Body of pancreas (tissue), 4 donors: ENCODE data around the gene HDDC3. TPM values are rescaled to one million over a fixed set of nuclear protein-coding genes. Genes with fewer than 3 reads are reported as not detected.

Source experiments
- ATAC-seq: fragments of 150-250 bp; one replicate; pipeline ENCODE4 v1.9.1; 2016
- DNase-seq, 4 donors: peaks; one replicate each; pipeline ENCODE4 v3.0.0-alpha.2; 2019
- H3K27ac ChIP-seq, 4 donors: fragments of 200-600 bp; sonication (generic); 1 replicate in 3 of 4; 2 replicates in 1 of 4; pipeline versions ENCODE4 v1.5.1 to v1.6.1; 2016 to 2019; ENCODE audit warnings: mild to moderate bottlenecking in 1 of 4, mixed read lengths in 1 of 4, moderate library complexity in 1 of 4
- H3K27me3 ChIP-seq, 2 donors: fragments of 200-600 bp; sonication (generic); one replicate each; pipeline ENCODE4 v1.6.0; 2016; ENCODE audit warnings: mild to moderate bottlenecking in 1 of 2
- H3K36me3 ChIP-seq, 2 donors: fragments of 200-600 bp; sonication (generic); replicated peaks in 1 of 2; 2 replicates each; pipeline ENCODE4 v1.5.1; 2016; ENCODE audit warnings: low read depth in 2 of 2; ENCODE audit not compliant: insufficient read depth in 1 of 2
- H3K4me1 ChIP-seq: fragments of 200-600 bp; sonication (generic); one replicate; pipeline ENCODE4 v1.6.0; 2016
- H3K4me3 ChIP-seq, 2 donors: fragments of 200-600 bp; sonication (generic); 1 replicate in 1 of 2; 2 replicates in 1 of 2; pipeline ENCODE4 v1.5.1; 2016 to 2019
- H3K9me3 ChIP-seq, 3 donors: fragments of 200-600 bp; sonication (generic); 1 replicate in 2 of 3; 2 replicates in 1 of 3; pipeline ENCODE4 v1.5.1; 2016
- POLR2A ChIP-seq, 3 donors: fragments of 450-650 bp; IDR thresholded peaks; one replicate each; pipeline ENCODE4 v1.6.1; 2016; ENCODE audit warnings: antibody characterized with exemption in 3 of 3, mild to moderate bottlenecking in 2 of 3
- WGBS, 2 donors: methylation state at CpG; one replicate each; pipeline ENCODE4 v1.1.5; 2017; 5-methylcytosine and 5-hydroxymethylcytosine counted together
- intact Hi-C: fragments of 100-400 bp; cut with DNase I; formaldehyde crosslinking; loops from one replicate; pipeline ENCODE4 v1.15.1; 2023
- total RNA-seq, 2 donors: library from RNA; depleted of rRNA; stranded (reverse); fragments of >200 nt; gene quantifications; one replicate each; pipeline ENCODE4 v1.1.0, GENCODE V29; 2016
- TF ChIP-seq, protein P1 (sequence below), 7 experiments: fragments of 450-650 bp in 4 of 7; fragments of 200-600 bp in 3 of 7; sonication (generic) in 3 of 7; IDR thresholded peaks; one replicate each; pipeline ENCODE4 v1.5.1; 2016 to 2019; ENCODE audit warnings: antibody characterized with exemption in 7 of 7

HDDC3 gene
- total RNA-seq, 2 donors from 2014 or later, result 13.8 to 14.5 TPM

DNA sequence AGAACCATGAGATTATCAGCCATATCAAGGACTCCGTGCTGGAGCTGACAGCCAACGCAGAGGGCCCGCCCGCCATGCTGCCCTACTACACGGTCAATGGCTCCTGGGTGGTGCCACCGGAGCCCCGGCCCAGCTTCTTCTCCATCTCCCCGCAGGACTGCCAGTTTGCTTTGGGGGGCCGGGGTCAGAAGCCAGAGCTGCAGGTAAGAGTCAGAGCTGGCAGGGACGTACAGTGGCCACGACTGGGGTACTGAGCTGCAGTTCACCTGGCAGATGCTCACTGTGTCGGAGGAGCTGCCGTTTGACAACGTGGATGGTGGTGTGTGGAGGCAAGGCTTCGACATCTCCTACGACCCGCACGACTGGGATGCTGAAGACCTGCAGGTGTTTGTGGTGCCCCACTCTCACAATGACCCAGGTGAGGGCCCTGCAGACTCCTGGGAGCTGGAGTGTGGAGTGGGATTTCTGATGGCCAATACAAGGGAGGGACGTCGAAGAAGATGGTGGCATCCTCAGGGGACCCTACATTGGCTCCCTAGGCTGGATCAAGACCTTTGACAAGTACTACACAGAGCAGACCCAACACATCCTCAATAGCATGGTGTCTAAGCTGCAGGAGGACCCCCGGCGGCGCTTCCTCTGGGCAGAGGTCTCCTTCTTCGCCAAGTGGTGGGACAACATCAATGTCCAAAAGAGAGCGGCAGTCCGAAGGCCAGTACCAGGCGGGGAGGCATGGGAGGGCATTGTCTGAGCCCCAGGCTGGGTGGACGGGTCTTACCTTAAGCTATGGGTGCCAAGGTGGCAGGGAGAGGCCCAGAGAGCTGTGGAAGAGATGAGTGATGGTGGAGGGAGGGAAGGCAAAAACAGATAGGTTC lies 26.8 kb downstream of the HDDC3 start:
- Histone ChIP-seq H3K27me3 (no peaks in the 10 kb centered on the region), H3K4me3 (no peak overlapping the region), H3K4me1 (peaks cover 57% of the 10 kb centered on the region), H3K27ac (peak overlapping the region; percentile 43 to 96 (median 73)), H3K9me3 (no peaks in the 10 kb centered on the region), H3K36me3 (peaks cover 6 to 21% of the 10 kb centered on the region in 2 donors)
- intact Hi-C loops, result no loop called here
- WGBS, 2 donors, result 82 to 86% methylated on average over 28 of the region's 28 CpGs
- DNase-seq (no peak), ATAC-seq (no peak)
- no peak for TF ChIP-seq POLR2A (IDR thresholded peaks at IDR 0.05)
- TF ChIP-seq, protein P1, sequence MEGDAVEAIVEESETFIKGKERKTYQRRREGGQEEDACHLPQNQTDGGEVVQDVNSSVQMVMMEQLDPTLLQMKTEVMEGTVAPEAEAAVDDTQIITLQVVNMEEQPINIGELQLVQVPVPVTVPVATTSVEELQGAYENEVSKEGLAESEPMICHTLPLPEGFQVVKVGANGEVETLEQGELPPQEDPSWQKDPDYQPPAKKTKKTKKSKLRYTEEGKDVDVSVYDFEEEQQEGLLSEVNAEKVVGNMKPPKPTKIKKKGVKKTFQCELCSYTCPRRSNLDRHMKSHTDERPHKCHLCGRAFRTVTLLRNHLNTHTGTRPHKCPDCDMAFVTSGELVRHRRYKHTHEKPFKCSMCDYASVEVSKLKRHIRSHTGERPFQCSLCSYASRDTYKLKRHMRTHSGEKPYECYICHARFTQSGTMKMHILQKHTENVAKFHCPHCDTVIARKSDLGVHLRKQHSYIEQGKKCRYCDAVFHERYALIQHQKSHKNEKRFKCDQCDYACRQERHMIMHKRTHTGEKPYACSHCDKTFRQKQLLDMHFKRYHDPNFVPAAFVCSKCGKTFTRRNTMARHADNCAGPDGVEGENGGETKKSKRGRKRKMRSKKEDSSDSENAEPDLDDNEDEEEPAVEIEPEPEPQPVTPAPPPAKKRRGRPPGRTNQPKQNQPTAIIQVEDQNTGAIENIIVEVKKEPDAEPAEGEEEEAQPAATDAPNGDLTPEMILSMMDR (IDR thresholded peaks at IDR 0.05), result no peak

DNA sequence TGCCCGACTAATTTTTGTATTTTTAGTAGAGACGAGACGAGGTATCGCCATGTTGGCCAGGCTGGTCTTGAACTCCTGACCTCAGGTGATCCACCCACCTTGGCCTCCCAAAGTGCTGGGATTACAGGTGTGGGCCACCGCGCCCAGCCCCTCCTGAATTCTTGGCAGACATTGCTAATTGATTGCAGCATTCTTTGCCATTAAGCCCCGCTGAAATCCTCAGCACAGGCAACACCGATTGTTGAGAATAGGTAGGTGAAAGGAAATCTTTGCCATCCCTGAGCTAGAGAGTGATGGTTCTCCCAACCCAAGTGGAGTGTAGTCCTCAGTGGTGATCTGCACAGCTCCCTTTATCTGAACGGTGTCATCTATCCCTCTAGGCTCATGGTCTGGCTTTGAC lies 27.6 kb downstream of the HDDC3 start:
- DNase-seq (no peak), ATAC-seq (no peak)
- no peak overlapping the region for H3K4me3 ChIP-seq
- no peak for TF ChIP-seq POLR2A (IDR thresholded peaks at IDR 0.05)
- TF ChIP-seq, protein P1 (IDR thresholded peaks at IDR 0.05), result no peak
- peaks cover 57% of the 10 kb centered on the region for H3K4me1 ChIP-seq
- 87 to 98% methylated on average over 7 to 9 of the region's 9 CpGs for WGBS, 2 donors
- H3K27ac ChIP-seq, result peak overlapping the region in 3 of 4 donors; percentile 72 to 96 (median 74)
- intact Hi-C loops, result no loop called here
- H3K9me3 ChIP-seq, result no peaks in the 10 kb centered on the region
- H3K36me3 ChIP-seq, result peaks cover 0 to 13% of the 10 kb centered on the region in 2 donors
- H3K27me3 ChIP-seq, result no peaks in the 10 kb centered on the region

DNA sequence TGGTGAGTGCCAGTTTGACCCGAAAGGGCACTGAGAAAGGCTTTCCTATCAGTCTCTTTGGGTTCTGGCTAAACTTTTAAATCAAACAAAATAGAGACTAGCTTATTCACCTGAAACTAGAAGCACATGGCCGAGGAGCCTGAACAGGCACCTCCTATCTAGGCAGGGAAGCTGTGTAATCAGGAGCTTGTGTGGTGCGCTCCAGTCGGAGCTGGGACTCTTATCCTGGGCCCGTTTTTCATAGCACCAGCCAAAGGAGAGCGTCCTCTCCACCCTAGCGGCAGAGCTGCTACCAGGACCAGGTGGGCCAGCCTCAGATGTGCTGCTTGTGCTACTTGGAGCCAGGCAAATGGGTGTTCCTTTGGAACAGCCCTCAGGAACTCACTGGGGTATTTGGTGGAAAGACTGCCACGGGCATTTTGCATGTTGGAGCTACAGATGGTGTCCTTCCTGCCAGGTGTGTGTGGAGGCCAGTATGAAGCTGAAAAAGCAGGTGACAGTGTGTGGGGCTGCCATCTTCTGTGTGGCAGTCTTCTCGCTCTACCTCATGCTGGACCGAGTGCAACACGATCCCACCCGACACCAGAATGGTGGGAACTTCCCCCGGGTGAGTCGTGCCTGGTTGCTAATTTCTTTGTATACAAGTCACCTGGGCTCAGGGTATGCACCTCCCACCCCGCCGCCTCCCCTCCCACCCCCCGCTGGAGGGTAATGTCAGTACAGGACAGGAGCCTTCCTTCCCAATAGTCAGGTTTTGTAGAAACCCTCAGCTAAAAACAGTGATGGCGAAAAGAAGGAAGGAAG lies 28.4 kb downstream of the HDDC3 start:
- H3K36me3 ChIP-seq, result peaks cover 0 to 7% of the 10 kb centered on the region in 2 donors
- intact Hi-C loops, result no loop called here
- H3K27me3 ChIP-seq, result no peaks in the 10 kb centered on the region
- no peaks in the 10 kb centered on the region for H3K9me3 ChIP-seq
- peaks cover 57% of the 10 kb centered on the region for H3K4me1 ChIP-seq
- ATAC-seq, result peak; percentile 12
- peak; percentile 39 to 63 (median 60) for DNase-seq
- peak overlapping the region in 1 of 2 donors; percentile 45 for H3K4me3 ChIP-seq
- WGBS, 2 donors, result 45 to 48% methylated on average over 15 to 18 of the region's 18 CpGs
- TF ChIP-seq POLR2A (IDR thresholded peaks at IDR 0.05), result no peak
- TF ChIP-seq, protein P1 (IDR thresholded peaks at IDR 0.05), result peak in 4 of 7 experiments; percentile 16 to 28 (median 20)
- H3K27ac ChIP-seq, result peak overlapping the region; percentile 92 to 96 (median 94)

DNA sequence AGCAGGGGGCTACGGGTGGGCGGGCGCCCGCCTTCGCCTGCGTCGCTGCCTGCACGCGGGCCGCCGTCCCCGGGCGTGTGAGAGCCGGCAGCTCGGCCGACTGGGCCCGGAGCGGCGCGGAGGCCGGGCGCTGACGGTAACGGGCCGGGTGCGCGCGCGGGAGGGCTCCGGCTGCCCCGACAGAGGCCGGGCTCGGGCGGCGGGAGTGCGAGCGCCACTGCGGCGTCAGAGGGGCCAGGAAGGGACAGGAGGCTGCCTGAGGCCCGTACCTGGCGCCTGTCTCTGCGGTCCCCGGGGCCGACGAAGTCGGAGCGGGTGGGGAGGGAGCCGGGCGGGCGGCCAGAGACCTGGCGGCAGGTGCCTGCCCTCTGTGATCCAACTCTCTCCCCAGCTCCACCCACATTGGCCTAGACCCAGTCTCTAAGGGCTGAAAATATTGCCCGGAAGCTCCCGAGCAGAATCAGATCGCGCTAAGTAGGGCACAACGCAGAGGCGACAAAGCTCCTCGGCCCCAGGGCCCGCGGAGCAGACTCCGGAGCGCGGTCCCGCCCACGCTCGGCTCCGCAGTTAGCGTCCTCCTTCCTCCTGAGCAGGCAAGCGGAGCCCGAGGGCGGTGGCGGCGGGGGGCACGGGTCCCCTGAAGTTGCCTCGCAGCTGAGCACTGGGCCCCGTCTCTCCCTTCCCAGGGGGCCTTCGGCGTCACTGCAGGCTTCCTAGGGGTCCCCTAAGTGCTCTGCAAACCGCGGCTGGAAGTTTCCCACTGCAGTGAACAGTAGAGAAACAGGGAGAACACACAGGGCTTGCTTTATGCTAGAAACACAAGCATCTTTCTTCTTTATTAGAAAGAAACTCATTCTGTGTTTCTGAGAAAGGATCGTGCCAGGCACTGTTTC lies 29.3 kb downstream of the HDDC3 start, which contains the start of gene MAN2A2:
TSS of gene MAN2A2 (plus strand) at position 463 of the 893 bp plus-strand sequence. CDS start 906 bp downstream, outside the sequence.
- no peaks in the 10 kb centered on the region for H3K27me3 ChIP-seq
- DNase-seq (peak; percentile 90 to 91 (median 90)), ATAC-seq (peak; percentile 78)
- TF ChIP-seq, protein P1 (IDR thresholded peaks at IDR 0.05), result no peak
- TF ChIP-seq POLR2A (IDR thresholded peaks at IDR 0.05), result peak; percentile 78 to 85 (median 82)
- intact Hi-C loops, result no loop called here
- peak within 1 kb of the TSS; percentile 92 to 96 (median 94) for H3K27ac ChIP-seq
- H3K4me3 ChIP-seq, result peak within 1 kb of the TSS; percentile 42 to 45
- 0 to 1% methylated on average over 8 to 64 of the region's 81 CpGs for WGBS, 2 donors
- peaks cover 57% of the 10 kb centered on the region for H3K4me1 ChIP-seq
- no peaks in the 10 kb centered on the region for H3K9me3 ChIP-seq
- peaks cover 0 to 5% of the 10 kb centered on the region in 2 donors for H3K36me3 ChIP-seq
